Limb (tissue), 2 donors: ENCODE measurements around the gene LRPPRC.

Source experiments
- DNase-seq, 2 donors: peaks; one replicate each; pipeline ENCODE4 v3.0.0-alpha.2; 2016; ENCODE audit errors: extremely low spot score in 2 of 2

The LRPPRC gene

DNA sequence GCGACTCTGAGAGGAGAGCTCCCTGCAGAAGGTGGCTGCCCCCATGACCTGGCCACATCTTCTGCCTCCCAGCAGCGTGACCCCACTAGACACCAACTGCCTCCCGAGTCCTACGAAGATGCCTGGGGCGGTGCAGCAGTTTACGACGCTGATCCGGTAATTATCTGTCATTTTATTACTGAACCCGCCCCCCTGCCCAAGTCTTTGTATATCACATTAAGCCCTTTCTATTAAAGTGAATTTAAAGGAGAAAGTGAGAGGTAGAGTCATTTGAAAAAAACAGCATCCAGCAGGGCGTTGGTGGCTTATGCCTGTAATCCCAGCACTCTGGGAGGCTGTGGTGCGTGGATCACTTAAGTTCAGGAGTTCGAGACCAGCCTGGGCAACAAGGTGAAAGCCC lies 123.6 kb downstream of the LRPPRC start:
- DNase-seq: no peak

DNA sequence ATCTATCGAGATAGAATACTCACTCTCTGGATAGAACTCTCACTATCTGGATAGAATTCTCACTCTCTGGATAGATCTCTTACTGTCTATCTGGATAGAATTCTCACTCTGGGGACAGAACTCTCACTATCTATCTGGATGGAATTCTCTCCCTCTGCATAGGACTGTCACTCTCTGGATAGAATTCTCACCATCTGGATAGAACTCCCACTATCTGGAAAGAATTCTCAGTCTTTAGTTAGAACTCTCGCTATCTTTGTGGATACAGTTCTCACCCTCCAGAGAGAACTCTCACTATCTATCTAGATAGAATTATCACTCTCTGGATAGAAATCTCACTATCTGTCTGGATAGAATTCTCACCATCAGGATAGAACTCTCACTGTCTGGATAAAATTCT lies 140.5 kb downstream of the LRPPRC start:
- DNase-seq: no peak

DNA sequence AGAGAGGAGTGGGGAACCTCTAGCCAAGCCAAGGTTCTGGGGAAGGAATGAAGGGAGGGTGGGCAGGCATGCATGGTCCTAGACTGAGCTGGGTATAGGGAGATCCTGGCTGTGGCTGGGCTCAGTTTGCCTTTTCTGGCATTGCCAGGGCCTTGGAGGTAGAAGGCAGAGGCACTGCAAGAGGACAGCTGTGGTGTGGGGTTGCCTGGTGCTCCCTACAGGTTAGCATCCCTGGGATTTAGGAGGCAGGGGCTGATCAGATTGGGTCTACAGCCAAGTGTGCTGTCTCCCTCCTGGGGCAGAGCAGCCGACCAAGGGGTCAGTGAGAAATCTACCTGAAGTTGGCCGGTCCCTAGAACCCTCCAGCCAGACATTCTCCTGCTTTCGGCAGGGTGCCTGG lies 141.1 kb downstream of the LRPPRC start:
- DNase-seq: peak in 1 of 2 donors; percentile 10

DNA sequence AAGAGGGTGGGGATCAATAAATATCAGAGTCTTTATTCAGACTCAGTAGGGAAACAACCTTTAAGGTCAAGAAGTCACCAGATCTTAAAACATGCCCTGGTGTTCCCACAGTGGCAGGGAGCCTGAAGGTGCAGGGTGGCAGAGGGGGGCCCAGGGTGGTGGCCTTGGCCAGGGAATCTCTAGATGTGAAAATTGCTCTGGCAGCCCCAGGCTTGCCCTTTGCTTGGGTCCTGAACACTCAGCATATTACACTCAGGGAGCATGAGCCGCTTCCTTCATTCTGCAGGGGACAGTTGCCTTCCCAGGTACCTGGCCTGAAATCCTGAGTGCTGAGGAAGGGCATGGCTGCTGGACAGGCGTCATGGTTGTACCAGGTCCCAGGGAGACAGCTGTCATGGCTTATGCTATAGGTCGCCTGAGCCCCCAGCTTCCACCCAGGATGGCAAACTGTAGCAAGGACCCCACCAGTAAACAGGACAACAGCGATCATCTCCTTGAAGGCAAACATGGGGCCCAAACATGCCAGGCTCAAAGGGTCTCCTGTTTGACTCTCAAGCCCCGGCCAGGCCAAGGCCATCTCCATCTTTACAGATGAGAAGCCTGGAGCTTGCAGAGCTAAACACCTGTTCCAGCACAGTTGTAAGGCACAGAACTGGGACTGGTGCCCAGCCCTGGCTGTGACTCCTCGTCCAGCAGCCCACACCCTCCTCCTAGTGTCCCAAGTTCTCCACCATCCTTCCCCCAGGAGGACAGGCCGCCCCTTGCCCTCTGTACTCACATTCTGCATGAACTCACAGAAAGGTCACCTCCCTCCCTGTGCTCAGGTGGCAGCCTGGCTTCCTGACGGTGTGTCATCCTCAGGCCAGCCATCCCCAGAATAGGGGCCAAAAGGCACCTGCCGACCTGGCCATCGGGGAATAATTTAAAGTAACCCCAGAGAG lies 142.4 kb downstream of the LRPPRC start:
- peak in 1 of 2 donors; percentile 18 for DNase-seq

DNA sequence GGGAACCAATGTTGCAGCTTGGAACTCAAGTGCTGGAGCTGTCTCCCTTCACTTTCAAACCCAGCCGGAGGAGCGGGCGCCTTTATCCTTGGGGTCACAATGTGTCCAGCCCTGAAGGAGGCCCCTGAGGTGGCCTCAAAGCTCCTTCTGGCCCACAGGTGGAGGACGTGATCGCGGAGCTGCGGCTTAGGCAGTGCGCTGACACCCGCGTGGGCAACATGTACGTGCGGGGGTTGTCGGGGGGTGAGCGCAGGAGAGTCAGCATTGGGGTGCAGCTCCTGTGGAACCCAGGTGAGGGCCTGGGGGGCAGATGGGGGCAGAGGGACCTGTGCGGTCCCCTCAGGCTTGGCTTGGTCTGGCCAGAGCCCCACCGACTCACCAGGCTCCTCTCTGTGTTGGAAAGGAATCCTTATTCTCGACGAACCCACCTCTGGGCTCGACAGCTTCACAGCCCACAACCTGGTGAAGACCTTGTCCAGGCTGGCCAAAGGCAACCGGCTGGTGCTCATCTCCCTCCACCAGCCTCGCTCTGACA lies 143.5 kb downstream of the LRPPRC start:
- peak in 1 of 2 donors; percentile 17 for DNase-seq

DNA sequence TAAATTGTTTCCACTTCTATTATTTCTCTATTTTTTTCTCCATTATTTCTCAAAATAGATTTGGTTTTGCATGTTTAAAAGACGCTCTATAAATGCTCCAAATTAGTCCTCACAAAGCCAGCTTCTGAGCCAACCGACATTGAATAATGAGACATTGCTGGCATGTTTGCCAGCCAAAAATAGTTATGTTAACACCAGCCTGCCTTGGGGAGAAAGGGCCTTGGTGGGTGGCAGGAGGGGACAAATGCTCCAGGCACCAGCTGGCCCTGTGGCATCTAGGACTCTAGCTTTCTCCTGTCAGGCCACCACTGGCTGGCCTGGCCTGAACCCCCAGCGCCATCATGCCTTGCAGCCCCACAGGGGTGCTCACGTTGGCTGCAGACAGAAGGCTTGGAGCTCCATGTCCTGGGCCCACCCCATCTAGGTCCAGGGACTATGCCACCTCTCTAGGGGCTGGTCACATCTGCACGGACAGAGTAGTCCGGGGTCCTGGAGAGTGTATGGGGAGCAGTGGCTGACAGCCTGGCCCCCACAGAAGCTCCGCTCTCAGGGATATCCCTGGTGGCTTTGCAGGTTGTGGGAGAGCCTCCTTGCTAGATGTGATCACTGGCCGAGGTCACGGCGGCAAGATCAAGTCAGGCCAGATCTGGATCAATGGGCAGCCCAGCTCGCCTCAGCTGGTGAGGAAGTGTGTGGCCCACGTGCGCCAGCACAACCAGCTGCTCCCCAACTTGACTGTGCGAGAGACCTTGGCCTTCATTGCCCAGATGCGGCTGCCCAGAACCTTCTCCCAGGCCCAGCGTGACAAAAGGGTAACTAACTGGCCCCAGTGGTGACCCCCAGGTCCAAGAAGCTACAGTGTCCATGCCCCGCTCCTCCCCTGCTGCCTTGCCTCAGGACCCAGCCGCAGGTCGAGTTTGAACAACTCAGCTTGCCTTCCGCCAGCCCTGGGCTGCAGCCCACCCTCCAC lies 144.5 kb downstream of the LRPPRC start:
- peak in 1 of 2 donors; percentile 17 for DNase-seq

DNA sequence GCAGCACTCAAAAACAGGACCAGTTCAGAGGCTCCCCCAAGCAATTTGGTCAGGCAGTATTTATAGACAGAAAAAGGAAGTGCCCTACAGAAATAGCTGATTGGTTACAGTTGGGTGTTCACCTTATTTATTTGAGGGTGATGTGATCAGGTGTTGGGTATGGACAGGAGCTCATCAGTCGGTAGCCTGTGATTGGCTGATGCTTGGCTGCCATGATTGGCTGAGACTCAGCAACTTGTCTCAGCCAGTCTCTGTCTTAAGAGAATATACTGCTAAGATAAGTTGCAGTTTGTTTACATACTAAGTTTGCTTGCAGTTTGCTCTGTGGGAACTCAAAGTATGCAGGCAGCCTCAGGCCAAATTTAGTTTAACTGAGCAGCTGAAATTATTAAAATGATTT lies 147.6 kb downstream of the LRPPRC start:
- no peak for DNase-seq

DNA sequence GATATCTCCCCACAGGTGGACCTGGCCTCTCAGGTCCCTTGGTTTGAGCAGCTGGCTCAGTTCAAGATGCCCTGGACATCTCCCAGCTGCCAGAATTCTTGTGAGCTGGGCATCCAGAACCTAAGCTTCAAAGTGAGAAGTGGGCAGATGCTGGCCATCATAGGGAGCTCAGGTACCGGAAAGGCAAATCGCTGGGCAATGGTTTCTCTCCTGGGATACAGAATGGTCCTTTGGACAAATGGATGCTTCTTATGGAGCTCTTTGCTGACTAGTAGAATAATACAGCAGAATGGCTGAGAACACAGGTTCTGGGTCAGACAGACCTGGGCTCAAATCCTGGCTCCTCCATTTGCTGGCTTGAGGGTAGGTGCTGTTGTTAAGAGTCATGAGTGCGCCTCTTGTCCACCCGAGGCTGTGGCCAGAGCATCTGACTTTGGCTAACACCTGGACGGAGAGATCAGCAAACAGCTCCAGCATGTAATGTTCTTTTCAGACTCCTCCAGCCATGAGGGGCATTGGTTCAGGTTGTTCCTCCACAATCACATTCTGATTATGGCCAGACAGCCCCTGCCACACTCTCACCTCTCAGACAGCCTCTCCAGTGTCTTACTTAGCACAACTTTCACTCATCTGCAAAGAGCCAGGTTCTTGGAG lies 149.5 kb downstream of the LRPPRC start:
- DNase-seq: no peak

DNA sequence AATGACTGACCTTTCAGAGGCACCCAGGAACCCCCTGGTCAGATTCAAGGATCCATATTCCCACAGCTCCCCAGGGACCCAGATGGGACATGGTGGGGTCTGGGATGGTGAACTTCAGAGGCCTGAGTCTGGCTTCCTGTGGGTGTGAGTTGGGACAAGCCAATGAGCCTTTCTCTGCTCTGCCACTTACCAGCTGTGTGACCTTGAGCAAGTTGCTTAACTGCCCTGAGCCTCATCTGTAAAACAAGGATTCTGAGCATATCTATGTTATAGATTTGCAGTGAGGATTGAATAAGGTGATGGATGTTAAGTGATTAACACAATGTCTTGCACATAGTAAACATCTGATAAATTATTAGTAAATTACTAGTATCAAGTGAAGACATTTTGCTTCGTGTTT lies 150.6 kb downstream of the LRPPRC start:
- no peak for DNase-seq

DNA sequence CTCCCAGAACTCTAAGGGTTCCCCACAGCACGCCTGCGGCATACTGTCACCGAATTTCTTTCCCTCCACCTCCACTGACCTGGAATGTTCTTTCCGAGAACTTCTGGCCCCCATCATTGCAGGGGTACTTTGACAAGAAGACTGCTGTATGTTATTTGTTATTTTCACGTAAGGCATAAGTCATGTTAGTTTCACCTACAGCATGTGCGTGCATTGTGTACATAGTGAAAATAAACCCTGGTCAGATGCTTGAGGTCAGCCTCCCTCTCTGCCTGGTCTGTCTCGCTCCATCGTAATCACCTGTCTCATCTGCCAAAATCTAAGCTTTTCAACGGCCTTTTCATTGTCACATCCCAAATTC lies 152.9 kb downstream of the LRPPRC start:
- no peak for DNase-seq

DNA sequence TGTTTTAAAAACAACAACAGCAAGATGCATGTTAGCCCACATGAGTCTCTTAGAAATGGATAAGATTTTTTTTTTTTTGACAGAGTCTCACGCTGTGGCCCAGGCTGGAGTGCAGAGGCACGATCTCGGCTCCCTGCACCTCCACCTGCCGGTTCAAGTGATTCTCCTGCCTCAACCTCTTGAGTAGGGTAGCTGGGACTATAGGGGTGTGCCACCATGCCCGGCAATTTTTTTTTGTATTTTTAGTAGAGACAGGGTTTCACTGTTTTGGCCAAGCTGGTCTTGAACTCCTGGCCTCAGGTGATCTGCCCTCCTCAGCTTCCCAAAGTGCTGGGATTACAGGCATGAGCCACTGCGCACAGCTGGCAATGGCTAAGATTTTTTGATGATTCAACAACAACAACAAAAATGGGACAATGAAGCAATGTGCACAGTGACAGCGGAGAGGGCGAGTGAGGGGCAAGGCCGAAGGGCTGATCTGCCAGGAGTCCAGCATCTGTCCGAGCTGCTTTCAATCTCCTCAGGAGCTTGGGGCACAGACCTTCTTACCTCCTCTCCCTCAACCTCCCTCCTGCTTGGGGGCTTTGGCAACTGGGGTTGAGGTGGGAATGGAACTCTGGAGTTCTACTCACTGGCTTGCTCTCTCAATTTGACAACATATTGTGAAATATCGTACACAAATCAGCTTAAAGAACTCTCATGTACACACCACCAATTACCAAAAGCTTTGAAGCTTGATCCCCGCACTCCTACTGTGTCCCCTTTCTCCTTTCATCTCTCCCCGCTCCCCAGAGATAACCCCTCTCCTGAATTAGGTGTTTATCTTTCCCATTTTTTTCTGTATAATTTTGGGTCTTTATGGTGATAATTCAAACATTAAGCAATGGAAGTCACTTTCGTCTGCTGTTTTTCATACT lies 153.6 kb downstream of the LRPPRC start:
- DNase-seq: no peak

DNA sequence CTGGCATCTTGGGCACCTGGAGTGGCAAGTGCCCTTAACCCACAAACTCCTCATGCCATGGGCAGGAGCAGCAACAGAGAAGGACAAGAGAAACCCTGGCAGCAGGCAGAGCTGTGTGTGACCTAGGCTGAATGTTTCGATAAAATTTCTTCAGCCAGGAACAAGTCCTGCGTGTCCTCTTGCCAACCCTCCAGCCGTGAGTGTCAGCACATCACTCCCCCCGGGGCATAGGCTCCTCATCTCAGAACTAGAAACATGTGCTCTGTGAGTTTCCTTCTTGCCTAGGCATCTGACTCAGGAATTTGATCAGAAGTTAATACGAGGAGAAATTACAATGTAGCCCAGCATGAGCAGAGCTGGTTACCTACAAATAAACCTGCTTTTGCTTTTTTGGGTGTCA lies 154.8 kb downstream of the LRPPRC start:
- DNase-seq: no peak

DNA sequence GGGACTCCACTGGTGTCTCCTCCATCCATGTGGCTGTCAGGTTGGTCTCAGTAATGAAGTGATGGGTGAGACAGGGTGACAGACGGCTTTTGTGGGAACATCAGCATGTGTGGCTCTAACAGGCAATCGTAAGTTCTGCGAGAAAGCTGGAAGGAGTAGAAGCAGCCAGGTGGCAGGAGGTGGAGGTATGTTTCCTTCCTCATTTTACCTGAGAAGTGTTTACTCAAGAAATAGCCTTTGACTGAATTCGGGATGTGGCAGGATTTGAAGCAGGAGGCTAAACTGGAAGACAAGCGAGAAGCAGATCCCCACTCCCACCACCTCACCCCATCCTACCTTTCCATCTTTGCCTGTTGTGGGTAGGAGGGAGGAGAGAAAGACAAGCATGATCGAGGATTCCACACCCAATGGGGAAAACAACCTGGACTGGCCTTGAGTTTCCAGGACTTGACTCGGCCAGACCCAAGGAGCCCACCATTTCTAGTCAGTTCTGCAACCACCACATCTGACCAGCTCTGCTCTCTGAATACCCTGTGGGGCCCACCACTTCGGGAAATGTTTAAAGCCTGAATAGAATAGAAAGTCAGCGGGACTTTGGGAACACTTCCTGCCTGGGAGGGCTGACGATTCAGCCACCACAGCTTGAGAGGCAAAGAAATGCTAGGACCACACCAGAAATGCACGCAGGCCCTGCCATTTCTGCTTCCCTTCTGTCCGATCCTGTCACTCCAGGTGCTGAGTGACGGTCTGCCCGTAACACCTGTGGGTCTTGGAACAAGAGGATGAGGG lies 155.8 kb downstream of the LRPPRC start:
- no peak for DNase-seq

DNA sequence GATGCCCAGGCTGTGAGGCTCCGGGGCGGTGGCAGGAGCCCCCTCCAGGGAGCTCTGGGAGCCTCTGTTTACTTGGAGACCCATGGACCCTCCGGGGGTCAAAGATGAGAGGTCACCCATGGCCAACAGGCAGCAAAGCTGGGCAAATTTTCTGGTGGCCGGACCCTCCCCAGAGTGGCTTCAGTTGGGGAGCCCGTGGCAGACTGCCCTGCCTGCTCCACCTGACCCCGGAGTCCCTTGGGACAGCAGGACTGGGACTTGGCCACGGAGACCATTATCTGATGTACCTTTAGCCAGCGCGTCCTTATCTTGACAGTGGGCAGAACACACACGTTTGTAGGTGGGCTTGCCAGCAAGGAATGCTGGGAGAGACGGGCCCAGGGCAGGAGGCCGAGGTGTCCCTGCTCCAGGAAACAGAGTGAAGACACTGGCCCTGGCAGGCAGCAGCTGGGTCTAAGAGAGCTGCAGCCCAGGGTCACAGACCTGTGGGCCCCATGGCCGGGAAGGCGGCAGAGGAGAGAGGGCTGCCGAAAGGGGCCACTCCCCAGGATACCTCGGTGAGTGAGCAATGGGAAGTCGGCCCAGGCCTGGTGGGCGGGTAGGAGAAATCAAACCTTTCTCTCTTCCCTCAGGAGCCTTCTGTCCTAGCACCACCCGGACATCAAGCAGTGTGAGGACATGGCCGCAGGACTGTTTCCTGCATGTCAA lies 157.1 kb downstream of the LRPPRC start, which contains the start of the genes ABCG5 and ABCG8:
Gene ABCG5, minus strand, starts transcription at position 280 of the 708 bp plus-strand sequence. Its CDS starts 160 bp downstream, at position 120.
Gene ABCG8, plus strand, starts transcription at position 412 of the 708 bp plus-strand sequence. Its CDS starts 83 bp downstream, at position 495.
- no peak for DNase-seq

DNA sequence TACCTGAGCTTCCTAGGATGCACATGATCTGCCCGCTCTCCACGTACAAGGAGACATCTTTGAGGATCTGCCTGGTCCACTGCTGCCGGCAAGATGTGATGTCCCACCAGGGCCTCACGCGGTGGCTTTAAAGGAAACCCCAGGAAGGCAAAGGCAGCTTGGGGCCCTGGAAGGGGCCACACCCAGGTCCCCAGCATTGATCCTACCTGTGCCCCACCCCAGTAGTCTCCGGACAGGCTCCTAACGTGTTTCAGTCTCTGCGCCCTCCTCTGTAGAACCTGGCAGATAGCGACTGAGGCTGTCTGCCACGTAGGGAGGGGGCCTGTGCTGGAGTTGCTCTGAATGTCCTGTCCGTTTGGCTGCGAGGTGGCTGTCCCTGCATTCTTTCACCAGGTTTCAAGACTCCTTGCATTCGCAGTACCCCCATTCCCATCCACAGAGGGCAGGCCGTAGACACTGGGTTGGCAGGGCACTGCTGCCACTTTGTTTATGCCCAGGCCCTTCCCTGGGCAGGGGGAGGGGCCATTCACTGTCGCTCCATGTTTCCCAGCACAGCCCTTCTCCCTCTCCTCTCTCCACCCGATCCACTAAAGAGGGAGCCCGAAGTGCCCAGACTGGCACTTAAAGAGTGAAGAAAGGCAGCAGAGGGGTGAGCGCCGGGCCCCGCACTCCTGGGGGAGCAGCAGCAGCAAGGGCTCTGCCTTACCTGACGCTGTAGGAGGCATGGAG lies 157.8 kb downstream of the LRPPRC start:
- no peak for DNase-seq

DNA sequence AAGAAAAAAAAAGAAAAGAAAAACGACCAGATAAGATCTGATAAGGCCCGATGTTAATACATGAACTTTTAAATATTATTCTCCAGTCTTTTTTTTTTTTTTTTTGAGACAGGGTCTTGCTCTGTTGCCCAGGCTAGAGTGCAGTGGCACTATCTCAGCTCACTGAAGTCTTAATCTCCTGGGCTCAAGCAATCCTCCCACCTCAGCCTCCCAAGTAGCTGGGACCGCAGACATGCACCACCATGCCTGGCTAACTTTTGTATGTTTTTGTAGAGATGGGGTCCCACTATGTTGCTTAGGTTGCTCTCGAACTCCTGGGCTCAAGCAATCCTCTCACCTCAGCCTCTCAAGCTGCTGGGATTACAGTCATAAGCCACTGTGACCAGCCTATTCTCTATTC lies 158.8 kb downstream of the LRPPRC start:
- DNase-seq: no peak
